Left cardiac atrium (tissue), 4 donors: ENCODE data around the gene EFEMP2. TPM values are rescaled to one million over a fixed set of nuclear protein-coding genes. Genes with fewer than 3 reads are reported as not detected.
"Not testable (repeated sequence)": the region's sequence is repeated elsewhere in the genome, so short reads cannot be mapped to it uniquely, and the experiment has no call there.

Experiments used
- ATAC-seq, 2 donors: fragments of 200-7000 bp; cut with Tn5 transposase; one replicate each; pipeline ENCODE4 v1.9.1; 2020; ENCODE audit warnings: mild to moderate bottlenecking in 2 of 2, moderate library complexity in 2 of 2
- DNase-seq: peaks from one replicate; pipeline ENCODE4 v3.0.0-alpha.2; 2020
- intact Hi-C, 2 donors: fragments of 100-400 bp; cut with DNase I; formaldehyde crosslinking; loops; one replicate each; pipeline versions ENCODE4 v1.14.1 to v1.15.1; 2022 to 2023
- total RNA-seq, 2 donors: library from RNA; stranded (reverse); fragmentation: NEBNext Ultra II Directional; extraction: Animal tissue kit (Norgen Biotek cat#: 25700); gene quantifications; one replicate each; pipeline ENCODE4 v1.2.1, GENCODE V29; 2021
- donor health status: DM: no; HTN: yes; CAD: no.
- donor health status: DM: no; HTN: yes; CAD: no; lungs with severe emphysema.
- donor health status: DM: yes; HTN: yes; CAD: no.
- donor health status: Dilated cardiomyopathy.

Gene EFEMP2
- total RNA-seq, 2 donors from 2014 or later, result 98.0 to 103 TPM

GRCh38 chr11:65850217-65851082 is 22.1 kb downstream of the EFEMP2 start:
- intact Hi-C loops, result no loop called here

GRCh38 chr11:65849771-65850216 is 22.8 kb downstream of the EFEMP2 start:
- DNase-seq, result no peak
- intact Hi-C loops, result no loop called here
- ATAC-seq, result no peak

More at GRCh38 chr11:65850217-65851082, 22.1 kb downstream of the EFEMP2 start:
- ATAC-seq (peak; percentile 3 to 12), DNase-seq (no peak)

GRCh38 chr11:65849366-65849765 is 23.2 kb downstream of the EFEMP2 start:
- ATAC-seq (no peak), DNase-seq (no peak)
- intact Hi-C loops, result no loop called here

- DNase-seq, intact Hi-C loops, ATAC-seq: not testable (repeated sequence)
These were observed 23.9 kb downstream of the EFEMP2 start for GRCh38 chr11:65848693-65849092.

- ATAC-seq, result no peak
- intact Hi-C loops, result no loop called here
- no peak for DNase-seq
These were observed 24.9 kb downstream of the EFEMP2 start for GRCh38 chr11:65847746-65848145.

- DNase-seq (no peak), ATAC-seq (no peak)
- intact Hi-C loops, result no loop called here
These were observed 28.2 kb downstream of the EFEMP2 start for GRCh38 chr11:65844231-65844872.

- intact Hi-C loops, result no loop called here
- no peak for DNase-seq
- no peak for ATAC-seq
These were observed 28.8 kb downstream of the EFEMP2 start for GRCh38 chr11:65843811-65844210.

- no peak for ATAC-seq
- intact Hi-C loops, result no loop called here
These were observed 30.5 kb downstream of the EFEMP2 start for GRCh38 chr11:65842144-65842543.

GRCh38 chr11:65834202-65834601 is 38.4 kb downstream of the EFEMP2 start:
- DNase-seq (no peak), ATAC-seq (no peak)
- intact Hi-C loops, result no loop called here

More at GRCh38 chr11:65842144-65842543, 30.5 kb downstream of the EFEMP2 start:
- DNase-seq, result no peak

GRCh38 chr11:65833297-65834030 is 39.1 kb downstream of the EFEMP2 start, which contains the start of gene SNX32:
Gene SNX32 (plus strand): TSS chr11:65833963. CDS start chr11:65834066, 103 bp downstream.
- DNase-seq (peak; percentile 97), ATAC-seq (peak; percentile 100)
- intact Hi-C loops, result no loop called here

- ATAC-seq, intact Hi-C loops, DNase-seq: not testable (repeated sequence)
These were observed 40.4 kb downstream of the EFEMP2 start for GRCh38 chr11:65832231-65832630.

- DNase-seq (no peak), ATAC-seq (no peak)
- intact Hi-C loops, result loop anchor here in 1 of 2 donors (10.0 kb wide), 1 partner anchor 125 kb away; no protein-coding TSS in a partner anchor
These were observed 43.1 kb downstream of the EFEMP2 start for GRCh38 chr11:65829459-65829858.

GRCh38 chr11:65826984-65827735 is 45.4 kb downstream of the EFEMP2 start:
- DNase-seq (no peak), ATAC-seq (no peak)
- intact Hi-C loops, result loop anchor here in 1 of 2 donors (10.0 kb wide), 1 partner anchor 122 kb away; no protein-coding TSS in a partner anchor

GRCh38 chr11:65822776-65823528 is 49.6 kb downstream of the EFEMP2 start:
- intact Hi-C loops, result loop anchor here in 1 of 2 donors (10.0 kb wide), 1 partner anchor 118 kb away; no protein-coding TSS in a partner anchor
- ATAC-seq (no peak), DNase-seq (no peak)

GRCh38 chr11:65821107-65821506 is 51.5 kb downstream of the EFEMP2 start:
- ATAC-seq (no peak), DNase-seq (no peak)
- intact Hi-C loops, result loop anchor here in 1 of 2 donors (10.0 kb wide), 1 partner anchor 116 kb away; no protein-coding TSS in a partner anchor

- intact Hi-C loops, result loop anchor here (2.0 to 5.0 kb wide), 3 partner anchors 36 to 191 kb away; partner anchors contain the start of genes AP5B1 (in 1 of the 2) and KAT5 (in 1 of the 2)
- DNase-seq, result peak; percentile 95
- peak; percentile 95 to 98 for ATAC-seq
These were observed 54.5 kb downstream of the EFEMP2 start for GRCh38 chr11:65817835-65818680.
